Cardiac septum (tissue), 1 donor: ENCODE data around the gene CNTN4. TPM values are rescaled to one million over a fixed set of nuclear protein-coding genes. Genes with fewer than 3 reads are reported as not detected.

ENCODE experiments used
- DNase-seq: peaks from one replicate; pipeline ENCODE4 v3.0.0-alpha.2; 2020; ENCODE audit warnings: low spot score
- intact Hi-C: fragments of 100-400 bp; cut with DNase I; formaldehyde crosslinking; loops from one replicate; pipeline ENCODE4 v1.14.0; 2022
- total RNA-seq: library from RNA; stranded (reverse); fragmentation: NEBNext Ultra II Directional; extraction: Animal tissue kit (Norgen Biotek cat#: 25700); gene quantifications from one replicate; pipeline ENCODE4 v1.2.1, GENCODE V29; 2021
- donor health status: DM: no; HTN: no; CAD: no.

The CNTN4 gene
- total RNA-seq, 1 donor from 2014 or later = 2.8 TPM

DNA sequence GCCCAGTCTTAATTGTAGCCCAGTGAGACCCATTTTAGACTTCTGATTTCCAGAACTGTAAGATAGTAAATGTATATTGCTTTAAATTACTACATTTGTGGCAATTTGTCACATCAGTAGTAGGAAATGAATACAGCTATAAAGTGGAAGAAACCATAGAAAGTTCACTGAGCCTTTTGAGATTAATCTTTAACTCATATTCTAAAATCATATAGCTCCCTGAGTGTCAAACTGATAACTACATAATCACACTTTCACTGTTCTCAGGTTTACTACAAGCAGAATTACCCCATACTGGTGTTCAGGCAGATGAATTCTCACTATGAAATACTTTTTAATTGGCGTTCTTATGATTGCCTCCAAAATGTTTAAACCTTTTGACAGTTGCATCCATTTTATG lies 42.8 kb downstream of the CNTN4 start:
- intact Hi-C loops = no loop called here

DNA sequence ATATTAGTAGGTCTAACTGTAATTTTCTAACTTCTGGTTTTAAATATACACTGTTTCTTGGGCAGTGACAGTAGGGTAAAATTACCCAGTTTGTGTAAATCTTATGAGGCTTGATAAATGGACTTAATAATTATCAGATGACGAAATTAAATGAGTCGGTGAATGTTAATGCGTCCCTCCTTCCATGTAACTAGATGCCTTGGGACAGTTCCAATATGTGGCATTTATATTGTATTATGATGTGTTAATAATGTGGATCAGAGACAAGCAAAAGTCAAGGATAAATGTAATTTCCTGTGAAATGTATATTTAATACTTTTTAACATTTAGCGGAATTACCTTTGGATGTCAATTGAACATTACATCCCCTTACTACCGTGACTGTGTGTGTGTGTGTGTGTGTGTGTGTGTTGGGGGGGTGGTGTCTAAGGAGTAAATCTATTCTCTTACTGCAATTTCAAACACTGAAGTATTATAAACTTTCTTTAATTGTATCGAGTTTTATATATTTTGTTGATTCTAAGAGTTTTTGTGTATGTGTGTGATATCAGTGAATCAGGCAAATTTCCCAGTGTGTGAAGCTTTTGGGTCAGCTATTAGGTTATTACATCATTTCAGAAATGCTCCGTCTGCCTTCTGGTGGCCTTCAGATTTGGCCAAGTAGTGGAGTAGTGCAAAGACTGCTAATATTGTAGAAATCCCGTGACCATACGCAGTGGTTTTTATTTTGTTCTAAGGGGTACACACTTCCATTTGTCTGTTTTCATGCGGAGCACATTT lies 50.1 kb downstream of the CNTN4 start:
- intact Hi-C loops = no loop called here
- DNase-seq = no peak

More for the DNA sequence above, 42.8 kb downstream of the CNTN4 start:
- no peak for DNase-seq

DNA sequence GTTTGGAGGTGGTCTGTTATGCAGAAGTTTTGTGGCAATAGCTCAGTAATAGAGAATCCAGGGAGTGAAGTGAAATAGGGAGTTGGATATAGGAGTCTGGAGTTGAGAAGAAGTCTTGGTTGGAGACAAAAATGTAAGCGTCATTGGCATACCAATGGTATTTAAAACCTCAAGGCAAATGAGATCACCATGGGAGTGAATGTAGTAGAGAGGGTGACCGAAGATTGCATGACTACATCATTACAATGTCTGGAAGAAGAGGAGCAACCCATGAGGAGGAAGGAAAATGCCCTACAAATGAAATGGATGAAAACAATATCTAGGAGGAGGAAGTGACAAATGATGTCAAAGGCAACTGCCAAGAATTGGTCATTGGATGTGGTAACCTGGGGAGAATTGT lies 54.4 kb downstream of the CNTN4 start:
- no peak for DNase-seq
- intact Hi-C loops = no loop called here

DNA sequence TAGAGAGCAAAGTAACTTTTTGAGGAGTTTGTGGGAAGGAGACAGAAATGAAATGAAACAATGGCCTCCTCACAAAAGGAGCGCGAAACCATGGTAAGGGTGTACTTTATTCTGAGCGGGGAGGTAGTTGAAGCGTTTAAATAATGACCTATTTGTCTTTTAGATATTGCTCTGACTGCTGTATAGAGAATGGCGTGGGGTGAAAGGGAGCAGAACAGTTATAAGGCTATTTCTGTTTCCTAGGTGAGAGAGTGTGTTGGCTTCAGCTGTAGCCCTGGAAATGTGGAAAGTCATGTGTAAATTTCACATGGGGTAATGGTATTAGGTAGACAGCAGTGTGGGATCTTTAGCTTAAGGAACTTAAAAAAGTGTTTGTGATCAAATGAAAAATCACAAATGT lies 54.9 kb downstream of the CNTN4 start:
- intact Hi-C loops = no loop called here
- DNase-seq = no peak

DNA sequence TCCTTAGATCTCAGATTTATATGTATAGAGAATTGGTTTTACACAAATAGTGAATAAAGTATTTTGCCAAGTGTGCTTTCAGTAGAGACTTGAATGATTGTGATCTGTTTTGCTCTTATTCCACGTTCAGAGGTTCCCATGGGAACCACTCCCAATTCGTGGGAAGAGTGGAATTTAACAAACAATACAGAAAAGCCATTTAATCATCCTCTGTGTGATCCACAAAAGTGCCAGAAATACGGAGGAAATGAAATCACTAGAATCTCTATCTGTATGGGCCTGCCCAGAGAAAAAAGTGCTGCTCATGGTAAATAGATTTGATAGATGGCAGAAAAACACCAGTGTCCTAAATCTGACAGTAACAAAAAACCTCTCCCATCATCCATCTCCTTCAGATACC lies 56.0 kb downstream of the CNTN4 start:
- no peak for DNase-seq
- intact Hi-C loops = no loop called here

DNA sequence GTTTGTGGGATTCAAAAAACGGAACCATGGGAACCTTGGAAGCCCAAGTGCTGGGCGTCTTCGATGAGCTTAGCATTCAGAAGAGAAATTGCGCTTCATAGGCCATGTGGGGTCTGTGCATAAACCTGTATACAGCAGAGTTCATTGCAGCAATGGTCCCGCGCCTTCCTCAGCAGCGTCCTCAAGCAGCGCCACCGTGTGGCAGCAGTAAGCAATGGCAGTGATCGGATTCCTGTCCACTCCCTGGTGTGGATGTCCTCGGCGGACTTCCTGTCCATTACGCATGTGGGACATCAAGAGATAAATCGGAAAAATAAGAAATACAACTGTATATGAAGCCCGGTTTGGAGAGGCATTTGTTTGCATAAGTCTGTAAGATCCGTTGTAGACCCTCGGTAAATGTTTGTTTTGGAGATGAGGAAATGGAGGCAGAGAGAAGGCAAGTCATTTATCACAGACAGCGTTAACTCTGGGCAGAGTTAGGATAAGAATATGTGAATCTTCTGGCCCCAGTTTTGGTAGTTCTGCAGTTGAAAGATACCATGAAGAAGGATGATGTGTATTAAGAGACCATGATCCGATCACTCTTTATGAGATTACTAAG lies 57.7 kb downstream of the CNTN4 start:
- intact Hi-C loops = no loop called here

DNA sequence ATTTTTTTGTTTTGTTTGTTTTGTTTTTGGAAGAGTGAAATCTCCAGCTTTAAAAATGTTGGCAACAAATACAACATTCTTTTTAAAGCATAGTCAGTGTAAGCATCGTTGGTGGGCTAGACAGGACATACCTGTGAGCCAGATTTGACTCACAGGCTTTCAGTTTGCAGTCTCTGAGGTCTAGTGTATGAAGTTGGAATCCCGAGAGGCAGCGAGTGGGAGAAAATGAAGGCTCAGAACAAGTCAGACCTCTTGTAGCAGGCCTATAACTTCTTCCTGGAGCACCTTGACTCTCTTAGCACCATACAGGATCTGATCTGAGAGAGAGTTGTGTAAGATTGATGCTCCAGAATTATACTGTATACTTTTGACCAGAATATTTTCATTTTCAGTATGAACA lies 60.2 kb downstream of the CNTN4 start:
- intact Hi-C loops = no loop called here
- no peak for DNase-seq

More for the DNA sequence above, 57.7 kb downstream of the CNTN4 start:
- no peak for DNase-seq

DNA sequence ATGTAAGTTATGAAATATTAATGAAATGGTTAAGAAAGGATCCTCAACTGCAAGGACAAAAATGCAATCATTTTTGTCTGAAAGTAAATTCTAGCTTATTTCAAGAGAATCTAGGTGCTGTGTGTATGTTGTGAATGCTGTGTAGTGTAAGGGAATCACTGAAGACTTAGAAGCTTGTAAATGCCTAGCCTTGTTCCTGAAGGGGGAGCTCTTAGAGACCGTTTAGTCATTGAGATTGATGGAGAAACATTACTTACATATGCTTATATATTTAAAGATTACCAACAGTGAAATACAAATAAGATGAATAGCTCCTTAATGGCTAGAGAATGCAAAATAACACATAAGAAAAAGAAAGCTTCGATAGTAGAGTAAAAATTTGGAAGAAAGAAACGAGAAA lies 67.9 kb downstream of the CNTN4 start:
- intact Hi-C loops = no loop called here
- no peak for DNase-seq

DNA sequence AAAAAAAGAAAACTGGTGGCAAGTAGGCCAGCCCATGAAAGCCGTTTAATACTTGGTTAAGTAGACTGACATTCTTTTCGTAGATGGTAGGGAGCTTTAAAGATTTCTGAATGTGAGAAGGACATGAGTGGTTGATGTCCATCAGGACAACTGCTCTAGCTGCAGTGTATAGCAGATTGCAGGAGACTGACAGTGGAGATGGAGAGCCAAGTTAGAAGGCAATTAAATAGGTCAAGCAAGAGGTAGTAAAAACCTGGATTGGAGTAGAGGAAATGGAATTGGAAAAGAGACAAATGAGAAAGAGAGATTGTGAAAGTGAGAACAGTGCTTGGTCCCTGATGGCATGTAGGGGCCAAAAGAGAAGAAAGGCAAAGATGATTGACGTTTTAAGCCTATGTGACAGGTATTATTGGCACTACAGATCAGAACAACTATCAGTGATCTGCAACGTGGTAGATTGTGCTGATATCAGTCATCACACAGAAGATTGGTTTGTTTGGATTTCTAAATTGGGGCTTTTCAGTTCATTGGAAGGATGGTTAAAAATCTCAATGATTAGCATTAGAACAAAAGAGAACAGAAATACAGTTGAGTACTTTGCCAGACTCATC lies 74.0 kb downstream of the CNTN4 start:
- intact Hi-C loops = no loop called here

DNA sequence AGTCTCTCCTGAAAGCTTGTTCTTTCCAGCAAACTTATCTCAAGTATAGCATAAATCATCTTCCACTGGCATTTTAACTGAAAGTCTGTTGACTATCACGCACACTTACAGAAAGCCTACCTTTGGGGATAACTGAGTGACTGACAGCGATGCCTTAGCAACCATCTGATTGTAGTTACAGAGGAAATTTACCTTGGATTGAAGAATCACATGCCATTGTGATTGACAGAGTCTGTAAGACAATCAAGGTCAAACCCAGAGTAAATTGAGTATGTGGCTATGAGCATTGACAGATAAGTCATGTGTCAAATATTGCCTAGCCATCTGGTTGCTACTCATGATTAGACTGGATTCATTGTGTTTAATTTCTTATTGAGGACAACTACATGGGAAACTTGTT lies 82.0 kb downstream of the CNTN4 start:
- intact Hi-C loops = no loop called here
- no peak for DNase-seq

More for the DNA sequence above, 74.0 kb downstream of the CNTN4 start:
- DNase-seq = no peak

DNA sequence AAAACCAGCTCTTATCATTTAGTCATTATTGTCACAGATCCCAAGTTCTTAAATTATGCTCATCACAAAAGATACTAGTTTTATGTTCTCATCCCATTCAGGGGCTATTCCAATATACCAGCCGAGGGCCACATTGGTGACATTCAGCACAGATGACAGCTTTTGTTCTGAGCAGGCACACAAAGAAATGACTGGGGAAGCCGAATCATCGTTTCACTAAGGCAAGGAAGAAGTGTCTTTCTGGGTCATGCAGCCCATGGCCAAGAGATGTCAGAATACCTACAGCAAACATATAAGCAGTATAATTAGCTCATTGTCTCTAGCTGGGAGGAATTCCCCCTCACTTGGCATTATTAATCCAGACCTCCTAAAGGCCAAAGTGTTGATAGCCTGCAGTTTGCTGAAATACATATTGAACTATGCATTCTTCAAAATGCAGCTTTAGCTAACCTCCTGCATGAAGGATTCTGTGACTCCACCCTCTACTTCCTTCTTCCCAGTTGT lies 100.2 kb downstream of the CNTN4 start:
- no peak for DNase-seq
- intact Hi-C loops = no loop called here

DNA sequence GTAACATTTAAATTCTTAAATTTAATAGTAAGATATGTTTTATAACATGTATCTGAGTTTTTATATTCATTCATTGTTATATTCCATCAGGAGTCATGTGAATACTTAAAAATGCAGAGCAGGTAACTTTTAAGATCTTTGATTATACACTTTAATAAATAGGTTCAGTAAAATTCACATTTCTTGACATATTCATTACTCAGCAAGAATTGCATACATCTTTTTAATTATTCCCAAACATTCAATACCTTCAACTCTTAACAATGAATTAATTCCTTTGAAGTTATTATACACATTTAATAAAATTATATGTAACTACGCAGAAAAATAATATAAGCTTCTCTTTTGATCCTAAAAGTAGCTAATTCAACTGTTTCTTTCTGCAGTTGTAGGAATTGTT lies 105.4 kb downstream of the CNTN4 start:
- intact Hi-C loops = no loop called here
- DNase-seq = no peak

DNA sequence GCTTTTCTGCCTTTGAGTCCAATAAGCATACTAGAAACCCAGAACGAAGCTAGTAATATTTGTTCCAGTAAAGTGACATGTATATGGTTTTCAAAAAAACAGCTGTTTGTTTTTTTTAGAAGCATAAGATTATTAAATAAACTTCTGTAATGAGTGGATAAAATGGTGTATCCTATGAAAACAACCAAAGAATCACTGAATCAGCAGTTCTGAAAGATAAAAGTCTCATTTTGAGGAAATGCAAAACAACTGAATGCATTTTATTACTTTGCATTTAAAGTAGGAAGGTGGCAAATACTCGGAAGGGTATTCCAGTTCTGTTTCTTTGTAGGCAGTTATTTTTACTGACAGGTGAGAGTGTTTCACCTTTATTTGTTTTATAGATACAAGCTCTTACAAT lies 107.0 kb downstream of the CNTN4 start:
- DNase-seq = no peak
- intact Hi-C loops = no loop called here

DNA sequence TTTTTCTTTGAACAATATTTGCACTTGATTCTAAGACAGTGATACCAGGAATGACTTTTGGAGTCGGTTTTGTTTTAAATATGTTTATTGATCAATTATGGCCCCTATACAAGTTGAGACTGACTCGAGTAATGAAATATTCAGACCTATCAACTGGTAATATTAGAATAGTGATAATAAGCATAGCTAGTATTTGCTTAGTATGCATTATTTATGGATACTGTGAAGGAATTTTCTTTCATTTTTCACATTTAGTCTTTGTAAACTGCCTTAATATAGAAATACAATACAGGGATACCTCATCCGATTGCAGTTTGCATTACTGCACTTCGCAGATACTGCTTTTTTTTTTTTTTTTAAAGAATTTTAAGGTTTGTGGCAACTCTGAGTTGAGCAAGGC lies 107.9 kb downstream of the CNTN4 start:
- DNase-seq = no peak
- intact Hi-C loops = no loop called here

DNA sequence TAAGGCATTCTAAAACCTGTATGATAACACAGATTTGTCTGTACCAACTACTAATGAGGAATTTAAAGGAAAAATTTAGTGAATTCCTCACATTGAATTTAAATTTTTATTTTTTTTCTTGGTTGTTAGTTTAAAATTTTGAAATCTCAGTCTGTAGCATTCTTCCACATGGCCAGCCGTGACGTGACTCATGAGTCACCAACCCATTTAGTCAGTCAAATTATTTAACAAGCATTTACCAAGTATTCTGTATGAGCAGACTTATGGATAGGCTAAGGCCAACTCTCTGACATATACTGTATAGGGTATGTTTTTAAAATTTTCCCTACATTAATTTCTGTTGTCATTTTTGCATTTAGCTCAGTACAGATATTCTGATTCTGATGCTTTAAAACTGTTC lies 112.9 kb downstream of the CNTN4 start:
- DNase-seq = no peak
- intact Hi-C loops = no loop called here

DNA sequence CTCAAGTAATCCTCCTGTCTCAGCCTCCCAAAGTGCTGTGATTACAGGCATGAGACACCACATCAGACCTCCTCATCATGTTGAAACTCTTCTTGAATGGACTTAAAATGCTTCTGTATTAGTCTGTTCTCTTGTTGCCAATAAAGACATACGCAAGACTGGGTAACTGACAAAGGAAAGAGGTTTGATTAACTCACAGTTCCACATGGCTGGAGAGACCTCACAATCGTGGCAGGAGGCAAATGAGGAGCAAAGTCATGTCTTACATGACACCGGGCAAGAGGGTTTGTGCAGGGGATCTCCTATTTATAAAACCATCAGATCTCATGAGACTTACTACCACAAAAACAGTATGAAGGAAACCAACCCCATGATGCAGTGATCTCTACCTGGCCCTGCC lies 113.5 kb downstream of the CNTN4 start:
- DNase-seq = no peak
- intact Hi-C loops = no loop called here

DNA sequence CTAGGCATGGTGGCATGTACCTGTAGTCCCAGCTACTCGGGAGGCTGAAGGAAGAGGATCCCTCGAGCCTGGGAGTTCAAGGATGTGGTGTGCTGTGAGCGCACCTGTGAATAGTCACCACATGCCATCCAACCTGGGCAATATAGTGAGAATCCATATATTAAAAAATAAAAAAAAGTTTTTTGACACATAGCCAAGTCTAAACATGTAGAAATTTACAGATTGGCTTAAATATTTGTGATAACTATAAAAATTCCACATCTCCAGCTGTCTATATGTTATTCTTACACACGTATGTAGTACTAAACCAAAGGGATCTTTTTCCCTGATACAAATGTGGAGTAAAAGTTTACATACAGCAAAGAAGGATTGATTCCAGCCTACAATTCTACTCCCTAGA lies 119.7 kb downstream of the CNTN4 start:
- intact Hi-C loops = no loop called here
- DNase-seq = no peak

DNA sequence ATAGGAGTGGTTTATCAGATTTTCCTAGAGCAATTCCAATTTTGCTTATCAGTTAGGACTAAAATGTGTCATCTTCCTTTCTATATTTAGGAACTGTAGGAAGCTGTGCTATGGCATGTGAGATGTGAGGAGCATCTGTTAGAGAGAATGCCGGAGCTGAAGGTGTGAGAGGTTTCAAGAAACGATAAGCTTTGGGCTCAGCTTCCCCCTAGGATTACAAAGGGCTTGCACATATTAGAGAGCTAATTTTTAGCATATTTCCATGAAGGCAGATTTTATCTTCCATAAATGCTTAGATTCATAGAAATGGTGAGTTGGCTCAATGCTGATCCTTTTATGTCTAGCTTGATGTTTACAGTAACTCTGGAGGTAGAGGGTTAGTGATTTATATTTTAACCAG lies 120.2 kb downstream of the CNTN4 start:
- DNase-seq = no peak
- intact Hi-C loops = no loop called here

DNA sequence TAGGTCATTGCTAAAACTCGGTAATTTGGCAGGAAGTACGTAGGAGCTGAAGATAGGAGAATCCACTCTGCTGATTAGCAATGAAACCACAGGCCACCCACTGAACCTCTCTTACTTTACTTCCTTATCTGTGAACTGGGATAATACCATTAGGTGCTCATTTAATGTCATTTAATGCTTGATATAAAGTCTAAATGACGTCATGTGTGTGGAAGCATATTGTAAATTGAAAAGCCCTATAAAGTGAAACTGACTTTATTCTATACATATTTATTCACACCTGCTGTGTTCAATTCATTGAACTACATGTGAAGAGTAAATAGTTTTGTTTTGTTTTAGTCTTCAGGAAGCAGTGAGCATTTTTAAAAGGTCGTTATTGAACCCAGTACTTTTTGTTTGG lies 137.5 kb downstream of the CNTN4 start:
- intact Hi-C loops = no loop called here
- DNase-seq = no peak

DNA sequence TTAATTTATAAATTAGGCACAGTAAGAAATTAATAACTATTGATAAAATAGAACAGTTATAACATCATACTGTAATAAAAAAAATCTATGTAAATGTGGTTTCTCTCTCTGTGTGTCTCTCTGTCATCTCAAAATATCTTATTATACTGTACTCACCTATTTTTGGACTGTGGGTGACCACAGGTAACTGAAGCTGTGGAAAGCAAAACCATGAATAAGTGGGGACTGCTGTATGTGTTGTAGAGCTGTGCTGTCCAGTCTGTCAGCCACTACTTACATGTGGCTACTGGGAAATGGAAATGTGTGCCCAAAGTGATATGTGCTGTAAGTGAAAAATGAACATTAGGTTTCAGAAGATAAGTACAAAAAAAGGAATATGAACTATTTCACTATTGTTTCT lies 145.5 kb downstream of the CNTN4 start:
- DNase-seq = no peak
- intact Hi-C loops = no loop called here
